Lower lobe of right lung (tissue), 2 donors: ENCODE results near the gene ALS2. TPM values are rescaled to one million over a fixed set of nuclear protein-coding genes. Genes with fewer than 3 reads are reported as not detected.

Experiments
- ATAC-seq, 2 donors: fragments of 200-7000 bp; cut with Tn5 transposase; one replicate each; pipeline ENCODE4 v1.9.1; 2020 to 2022; ENCODE audit warnings: mild to moderate bottlenecking in 2 of 2, moderate library complexity in 2 of 2
- DNase-seq: peaks from one replicate; pipeline ENCODE4 v3.0.0-alpha.2; 2020
- H3K27ac ChIP-seq: fragments of 200-600 bp; one replicate; pipeline ENCODE4 v1.8.0; 2022
- H3K27me3 ChIP-seq: fragments of 200-600 bp; one replicate; pipeline ENCODE4 v1.8.0; 2022; ENCODE audit warnings: low read depth
- H3K36me3 ChIP-seq: fragments of 200-600 bp; one replicate; pipeline ENCODE4 v1.8.0; 2022; ENCODE audit warnings: mild to moderate bottlenecking
- H3K4me1 ChIP-seq: fragments of 200-600 bp; one replicate; pipeline ENCODE4 v1.8.0; 2022
- H3K4me3 ChIP-seq: fragments of 200-600 bp; one replicate; pipeline ENCODE4 v1.8.0; 2022; ENCODE audit warnings: mild to moderate bottlenecking
- H3K9me3 ChIP-seq: fragments of 200-600 bp; one replicate; pipeline ENCODE4 v1.8.0; 2022
- CTCF ChIP-seq: fragments of 200-600 bp; IDR thresholded peaks from one replicate; pipeline ENCODE4 v1.8.0; 2022; ENCODE audit warnings: antibody characterized with exemption, mild to moderate bottlenecking
- intact Hi-C: fragments of 100-400 bp; cut with DNase I; formaldehyde crosslinking; loops from one replicate; pipeline ENCODE4 v1.11.0; 2022
- total RNA-seq: library from RNA; stranded (reverse); fragmentation: NEBNext Ultra II Directional; extraction: Animal tissue kit (Norgen Biotek cat#: 25700); gene quantifications from one replicate; pipeline ENCODE4 v1.2.1, GENCODE V29; 2021
- donor health status: DM: no; HTN: yes; CAD: no; lungs with severe emphysema.

Gene ALS2
- total RNA-seq, 1 donor from 2014 or later, result 24.7 TPM

- no peak for TF ChIP-seq CTCF
- ATAC-seq (no peak), DNase-seq (no peak)
- H3K4me3 ChIP-seq, result no peak overlapping the region
- no peaks in the 10 kb centered on the region for H3K27me3 ChIP-seq
- intact Hi-C loops, result no loop called here
- no peaks in the 10 kb centered on the region for H3K9me3 ChIP-seq
- H3K4me1 ChIP-seq, result no peaks in the 10 kb centered on the region
- no peak overlapping the region for H3K27ac ChIP-seq
- no peaks in the 10 kb centered on the region for H3K36me3 ChIP-seq
Measured at GRCh38 chr2:201797175-201797840, 16.6 kb upstream of the ALS2 start.

GRCh38 chr2:201796478-201796865 is 15.7 kb upstream of the ALS2 start:
- ATAC-seq (no peak), DNase-seq (no peak)
- Histone ChIP-seq H3K36me3 (no peaks in the 10 kb centered on the region), H3K27me3 (no peaks in the 10 kb centered on the region), H3K27ac (no peak overlapping the region), H3K4me1 (no peaks in the 10 kb centered on the region), H3K9me3 (no peaks in the 10 kb centered on the region), H3K4me3 (no peak overlapping the region)
- no peak for TF ChIP-seq CTCF
- intact Hi-C loops, result no loop called here

GRCh38 chr2:201795607-201796477 is 15.1 kb upstream of the ALS2 start:
- ATAC-seq (peak in 1 of 2 donors; percentile 51), DNase-seq (no peak)
- Histone ChIP-seq H3K36me3 (no peaks in the 10 kb centered on the region), H3K27ac (no peak overlapping the region), H3K4me3 (no peak overlapping the region), H3K9me3 (no peaks in the 10 kb centered on the region), H3K4me1 (no peaks in the 10 kb centered on the region), H3K27me3 (no peaks in the 10 kb centered on the region)
- peak; percentile 50 for TF ChIP-seq CTCF
- intact Hi-C loops, result no loop called here

- Histone ChIP-seq H3K9me3 (no peaks in the 10 kb centered on the region), H3K36me3 (no peaks in the 10 kb centered on the region), H3K4me3 (no peak overlapping the region), H3K27me3 (no peaks in the 10 kb centered on the region), H3K27ac (no peak overlapping the region), H3K4me1 (no peaks in the 10 kb centered on the region)
- ATAC-seq (no peak), DNase-seq (no peak)
- intact Hi-C loops, result no loop called here
- no peak for TF ChIP-seq CTCF
Measured at GRCh38 chr2:201794294-201794693, 13.6 kb upstream of the ALS2 start.

GRCh38 chr2:201793631-201794030 is 12.9 kb upstream of the ALS2 start:
- Histone ChIP-seq H3K9me3 (no peaks in the 10 kb centered on the region), H3K4me1 (no peaks in the 10 kb centered on the region), H3K27ac (no peak overlapping the region), H3K27me3 (no peaks in the 10 kb centered on the region), H3K4me3 (no peak overlapping the region), H3K36me3 (no peaks in the 10 kb centered on the region)
- TF ChIP-seq CTCF, result no peak
- no peak for DNase-seq
- ATAC-seq, result no peak
- intact Hi-C loops, result no loop called here
